Loucy (cell line): ENCODE results near the gene SLC9A9.

Experiments
- EZH2phosphoT487 ChIP-seq: fragments of 200-600 bp; IDR thresholded peaks from 2 replicates; pipeline ENCODE4 v1.6.1; 2018; ENCODE audit warnings: antibody characterized with exemption, mild to moderate bottlenecking, moderate library complexity, borderline replicate concordance
- TF ChIP-seq, protein P1 (sequence below): fragments of 200-600 bp; sonication (generic); conservative IDR thresholded peaks from 2 replicates; pipeline ENCODE4 v1.5.1; 2014; ENCODE audit warnings: mild to moderate bottlenecking, antibody characterized with exemption, low read length

DNA sequence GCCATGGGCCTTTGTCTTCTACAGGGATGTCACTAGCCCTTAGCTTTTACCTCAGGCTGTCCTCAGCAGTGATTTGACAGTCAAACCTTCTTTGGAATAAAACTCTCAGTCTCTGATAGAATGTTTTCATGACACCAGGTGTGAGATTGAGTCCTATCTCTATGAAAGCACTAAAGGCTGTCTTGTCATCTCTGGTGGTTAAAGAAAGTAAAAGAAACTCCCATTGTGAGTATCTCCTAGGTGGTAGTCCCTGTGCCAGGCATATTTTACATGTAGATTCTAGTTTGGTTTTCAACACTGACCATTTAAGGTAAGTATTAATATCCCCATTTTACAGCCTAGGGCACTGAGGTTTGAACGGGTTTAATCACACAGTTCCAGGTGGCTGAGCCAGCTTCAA, 368.5 kb downstream of the SLC9A9 start:
- TF ChIP-seq, protein P1, sequence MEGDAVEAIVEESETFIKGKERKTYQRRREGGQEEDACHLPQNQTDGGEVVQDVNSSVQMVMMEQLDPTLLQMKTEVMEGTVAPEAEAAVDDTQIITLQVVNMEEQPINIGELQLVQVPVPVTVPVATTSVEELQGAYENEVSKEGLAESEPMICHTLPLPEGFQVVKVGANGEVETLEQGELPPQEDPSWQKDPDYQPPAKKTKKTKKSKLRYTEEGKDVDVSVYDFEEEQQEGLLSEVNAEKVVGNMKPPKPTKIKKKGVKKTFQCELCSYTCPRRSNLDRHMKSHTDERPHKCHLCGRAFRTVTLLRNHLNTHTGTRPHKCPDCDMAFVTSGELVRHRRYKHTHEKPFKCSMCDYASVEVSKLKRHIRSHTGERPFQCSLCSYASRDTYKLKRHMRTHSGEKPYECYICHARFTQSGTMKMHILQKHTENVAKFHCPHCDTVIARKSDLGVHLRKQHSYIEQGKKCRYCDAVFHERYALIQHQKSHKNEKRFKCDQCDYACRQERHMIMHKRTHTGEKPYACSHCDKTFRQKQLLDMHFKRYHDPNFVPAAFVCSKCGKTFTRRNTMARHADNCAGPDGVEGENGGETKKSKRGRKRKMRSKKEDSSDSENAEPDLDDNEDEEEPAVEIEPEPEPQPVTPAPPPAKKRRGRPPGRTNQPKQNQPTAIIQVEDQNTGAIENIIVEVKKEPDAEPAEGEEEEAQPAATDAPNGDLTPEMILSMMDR = no peak
- no peak for TF ChIP-seq EZH2phosphoT487
